HTR-8/SVneo (cell line): ENCODE data around the gene SLC35G2.
"Not testable (repeated sequence)": the region's sequence is repeated elsewhere in the genome, so short reads cannot be mapped to it uniquely, and the experiment has no call there.

Experiments
- DNase-seq: peaks from one replicate; pipeline ENCODE4 v3.0.0; 2011; ENCODE audit warnings: low spot score, mixed read lengths; ENCODE audit not compliant: insufficient read length
- FAIRE-seq: peaks from 2 replicates; lab custom pipeline; 2011; peaks lifted over from hg19 to GRCh38; lab: Jason Lieb, UNC

SLC35G2 gene

DNA sequence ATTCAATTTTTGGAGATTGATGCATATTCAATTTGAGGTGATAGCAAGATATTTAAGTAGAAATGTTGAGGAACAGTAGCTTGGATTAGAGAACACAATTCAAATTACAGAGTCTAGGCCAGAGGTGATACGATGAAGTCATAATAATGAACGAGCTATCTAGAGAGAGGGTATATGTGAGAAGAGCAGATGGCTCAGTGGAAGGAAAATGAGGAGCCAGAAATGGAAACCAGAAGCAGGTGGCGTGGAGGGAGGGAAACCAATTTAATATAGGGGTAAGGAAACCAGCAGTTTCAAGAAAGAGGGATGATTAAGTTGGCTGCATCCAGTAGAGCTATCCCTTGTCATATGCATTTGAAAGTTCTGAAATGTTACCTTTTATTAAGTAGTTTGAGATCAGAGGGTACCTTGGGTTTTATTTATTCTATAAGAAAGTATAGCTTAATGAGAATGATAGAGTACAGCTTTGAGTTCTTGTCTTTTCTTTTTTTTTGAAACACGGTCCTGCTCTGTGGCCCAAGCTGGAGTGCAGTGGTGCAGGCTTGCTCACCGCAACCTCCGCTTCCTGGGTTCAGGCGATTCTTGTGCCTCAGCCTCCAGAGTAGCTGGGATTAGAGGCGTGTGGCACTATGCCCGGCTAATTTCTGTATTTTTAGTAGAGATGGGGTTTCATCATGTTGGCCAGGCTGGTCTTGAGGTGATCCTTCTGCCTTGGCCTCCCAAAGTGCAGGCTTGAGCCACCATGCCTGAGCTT, 65.2 kb downstream of the SLC35G2 start:
- DNase-seq (no peak), FAIRE-seq (no peak)

DNA sequence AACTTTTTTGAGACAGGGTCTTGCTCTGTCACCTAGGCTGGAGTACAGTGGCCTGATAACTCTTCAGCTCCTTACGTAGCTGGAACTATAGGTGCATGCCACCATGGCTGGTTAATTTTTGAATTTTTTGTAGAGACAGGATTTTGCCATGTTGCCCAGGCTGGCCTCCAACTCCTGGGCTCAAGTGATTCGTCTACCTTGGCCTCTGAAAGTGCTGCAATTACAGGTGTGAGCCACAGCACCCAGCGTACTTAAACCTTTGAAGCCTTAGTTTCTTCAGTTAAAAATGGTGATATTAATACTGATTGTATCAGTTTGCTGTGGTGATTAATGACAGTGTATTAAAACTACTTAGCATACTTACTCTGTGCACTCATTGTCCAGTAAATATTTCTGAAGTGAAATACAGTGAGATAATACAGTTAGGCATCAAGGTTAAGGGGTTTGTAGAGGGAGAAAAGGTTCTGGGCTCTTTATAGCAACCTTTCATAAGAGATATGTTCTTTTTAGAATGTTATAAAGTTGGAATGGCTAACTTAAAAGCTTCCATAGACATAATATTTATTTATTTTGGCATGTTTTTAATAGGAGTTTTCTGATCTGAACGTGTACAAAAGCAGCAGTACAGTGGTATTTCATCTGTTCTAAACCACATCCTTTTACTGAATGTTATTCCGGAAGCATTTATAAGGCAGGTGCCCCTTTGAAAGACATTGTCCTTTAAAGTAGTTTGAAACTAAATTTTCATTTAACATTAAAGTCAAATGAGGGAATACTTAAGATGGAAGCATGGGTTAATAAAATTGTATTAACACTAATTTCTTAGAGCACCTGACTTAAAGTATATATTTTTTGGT, 66.7 kb downstream of the SLC35G2 start:
- FAIRE-seq = no peak
- no peak for DNase-seq

DNA sequence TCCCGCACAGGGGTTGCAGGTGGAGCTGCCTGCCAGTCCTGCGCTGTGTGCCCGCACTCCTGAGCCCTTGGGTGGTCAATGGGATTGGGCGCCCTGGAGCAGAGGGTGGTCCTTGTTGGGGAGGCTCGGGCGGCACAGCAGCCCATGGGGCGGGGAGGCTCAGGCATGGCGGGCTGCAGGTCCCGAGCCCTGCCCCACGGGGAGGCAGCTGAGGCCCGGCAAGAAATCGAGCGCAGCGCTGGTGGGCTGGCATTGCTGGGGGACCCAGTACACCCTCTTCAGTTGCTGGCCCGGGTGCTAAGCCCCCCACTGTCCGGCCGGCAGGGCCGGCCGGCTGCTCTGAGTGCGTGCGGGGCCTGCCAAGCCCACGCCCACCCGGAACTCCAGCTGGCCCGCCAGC, 71.0 kb downstream of the SLC35G2 start:
- DNase-seq (no peak), FAIRE-seq (no peak)

DNA sequence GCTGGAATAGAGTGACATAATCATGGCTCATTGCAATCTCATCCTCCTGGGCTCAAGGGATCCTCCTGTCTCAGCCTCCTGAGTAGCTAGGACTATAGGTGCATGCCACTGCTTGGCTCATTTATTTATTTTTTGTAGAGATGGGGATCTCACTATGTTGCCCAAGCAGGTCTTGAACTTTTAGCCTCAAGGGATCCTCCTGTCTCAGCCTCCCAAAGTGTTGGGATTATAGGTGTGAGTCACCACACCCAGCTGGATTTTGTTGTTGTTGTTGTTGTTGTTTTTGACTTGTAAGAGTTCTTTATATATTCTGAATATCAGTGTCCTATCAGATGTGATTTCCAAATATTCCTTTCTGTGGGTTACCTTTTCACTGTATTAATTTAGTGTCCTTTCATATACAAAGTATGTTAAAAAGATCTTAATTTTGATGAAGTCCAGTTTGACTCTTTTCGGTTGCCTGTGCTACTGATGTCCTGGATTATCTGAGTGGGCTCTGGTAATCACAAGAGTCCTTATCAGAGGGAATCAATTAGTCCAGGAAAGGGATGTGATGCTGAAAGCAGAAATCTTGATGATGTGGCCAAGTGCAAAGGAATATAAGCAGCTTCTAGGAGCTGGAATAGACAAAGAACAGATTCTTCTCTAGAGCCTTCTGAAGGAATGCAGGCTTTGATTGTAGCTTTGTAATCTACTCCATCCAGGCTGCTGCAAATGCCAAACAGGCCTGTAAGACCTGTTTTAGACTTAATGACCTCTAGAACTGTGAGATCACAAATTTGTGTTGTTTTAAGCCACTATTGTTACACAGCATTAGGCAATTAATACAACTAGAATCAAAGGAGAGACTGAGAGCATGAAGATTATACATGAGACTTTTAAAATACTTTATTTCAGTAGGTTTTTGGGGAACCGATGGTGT, 73.3 kb downstream of the SLC35G2 start:
- no peak for DNase-seq
- FAIRE-seq = no peak

DNA sequence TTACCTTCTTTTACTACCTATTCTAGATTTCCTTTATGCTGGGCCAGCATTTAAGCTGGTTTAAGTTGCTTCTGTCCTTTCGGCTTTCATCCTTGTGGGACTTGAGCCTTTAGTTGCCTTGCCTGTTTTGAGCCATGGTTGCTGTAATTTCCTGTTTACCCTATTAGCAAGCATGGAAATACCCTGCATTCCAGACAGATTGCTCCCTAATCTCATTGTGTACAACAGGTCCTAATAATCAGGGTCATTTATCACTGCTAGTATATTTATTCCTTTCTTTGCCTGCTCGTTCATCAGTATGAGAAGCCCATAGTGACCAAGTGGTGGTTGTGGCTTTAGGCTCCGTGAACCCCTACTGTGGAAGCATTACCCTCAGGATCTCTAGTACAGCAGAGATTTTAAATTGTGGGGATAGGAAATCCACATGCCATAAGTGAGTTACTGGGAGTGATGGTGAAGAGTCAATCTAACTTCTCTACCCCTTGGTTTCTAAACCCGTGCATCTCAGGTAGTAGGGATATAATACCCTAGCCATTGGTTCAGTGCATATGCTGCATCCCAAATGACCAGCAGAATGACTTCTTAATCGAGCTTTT, 75.0 kb downstream of the SLC35G2 start:
- peak; percentile 19 for DNase-seq
- FAIRE-seq = no peak

DNA sequence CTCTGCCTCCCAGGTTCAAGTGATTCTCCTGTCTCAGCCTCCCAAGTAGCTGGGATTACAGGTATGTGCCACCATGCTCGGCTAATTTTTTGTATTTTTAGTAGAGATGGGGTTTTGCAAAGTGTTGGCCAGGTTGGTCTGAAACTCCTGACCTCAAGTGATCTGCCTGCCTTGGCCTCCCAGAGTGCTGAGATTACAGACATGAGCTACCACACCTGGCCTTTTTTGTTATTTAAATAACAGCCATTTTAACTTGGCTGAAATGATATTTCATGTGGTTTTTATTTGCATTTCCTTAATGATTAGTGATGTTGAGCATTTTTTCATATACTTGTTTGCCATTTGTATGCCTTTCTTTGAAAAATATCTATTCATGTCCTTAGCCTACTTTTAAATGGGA, 78.2 kb downstream of the SLC35G2 start:
- DNase-seq, FAIRE-seq: not testable (repeated sequence)

DNA sequence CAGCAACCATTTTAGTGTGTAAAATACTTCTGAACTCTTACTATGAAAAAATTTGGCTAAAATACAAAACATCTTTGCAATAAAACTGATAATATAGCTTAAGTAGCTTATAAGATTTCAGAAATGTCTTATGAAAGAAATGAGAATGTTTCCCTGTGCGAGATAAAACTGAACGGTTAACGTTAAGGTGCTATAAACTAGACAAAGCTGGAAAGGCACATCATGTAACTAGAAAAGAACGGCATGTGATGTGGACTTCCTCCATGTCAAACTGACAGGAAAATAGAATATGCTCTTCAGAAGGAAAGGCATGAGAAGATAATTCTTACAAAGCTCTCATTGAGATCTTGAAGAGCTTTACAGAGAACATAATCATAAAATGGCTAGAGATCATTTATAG, 79.6 kb downstream of the SLC35G2 start:
- no peak for DNase-seq
- no peak for FAIRE-seq

DNA sequence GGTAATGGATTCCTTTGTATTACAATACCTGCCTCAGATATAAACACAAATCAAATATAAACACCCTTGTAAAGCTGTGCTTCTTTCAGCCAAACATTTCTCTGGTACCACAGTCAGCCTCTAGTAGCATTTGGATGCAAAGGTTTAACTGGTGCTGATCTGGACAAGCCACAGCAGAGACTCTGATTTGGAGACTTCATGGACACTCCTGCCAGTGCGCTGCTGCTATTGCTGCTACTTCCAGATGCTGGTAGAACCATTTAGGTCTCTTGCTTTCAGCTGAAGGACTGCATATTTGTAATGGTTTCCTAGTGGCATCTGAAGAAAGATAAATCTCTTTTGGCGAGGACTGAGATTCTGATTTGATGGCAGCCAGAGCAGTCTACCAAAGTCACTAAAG, 80.0 kb downstream of the SLC35G2 start:
- no peak for FAIRE-seq
- DNase-seq = no peak

DNA sequence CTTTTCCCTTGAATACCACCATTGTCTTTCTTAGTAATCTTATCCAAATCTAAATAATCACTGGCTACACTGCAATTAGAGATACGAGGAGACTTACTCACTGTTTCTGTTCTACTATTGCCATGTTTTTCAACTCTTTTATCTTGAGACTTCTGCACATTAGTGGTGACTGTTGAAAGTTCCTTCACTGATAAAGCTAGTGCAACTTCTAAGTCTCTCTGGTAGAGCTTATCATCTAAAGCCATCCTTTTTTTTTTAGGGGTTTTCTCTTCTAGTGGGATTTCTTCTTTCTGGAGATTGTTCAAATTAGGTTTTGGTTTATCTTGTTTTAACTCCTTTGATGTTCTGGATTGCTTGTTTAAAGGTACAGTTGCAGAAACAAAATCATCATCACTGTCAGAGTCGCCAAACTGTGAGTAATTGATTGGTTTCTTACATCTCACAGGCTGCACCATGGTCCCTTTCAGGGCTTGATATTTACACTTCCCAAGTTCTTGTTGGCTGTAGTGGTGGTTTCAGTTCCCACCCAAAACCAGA, 80.8 kb downstream of the SLC35G2 start:
- DNase-seq (no peak), FAIRE-seq (no peak)

DNA sequence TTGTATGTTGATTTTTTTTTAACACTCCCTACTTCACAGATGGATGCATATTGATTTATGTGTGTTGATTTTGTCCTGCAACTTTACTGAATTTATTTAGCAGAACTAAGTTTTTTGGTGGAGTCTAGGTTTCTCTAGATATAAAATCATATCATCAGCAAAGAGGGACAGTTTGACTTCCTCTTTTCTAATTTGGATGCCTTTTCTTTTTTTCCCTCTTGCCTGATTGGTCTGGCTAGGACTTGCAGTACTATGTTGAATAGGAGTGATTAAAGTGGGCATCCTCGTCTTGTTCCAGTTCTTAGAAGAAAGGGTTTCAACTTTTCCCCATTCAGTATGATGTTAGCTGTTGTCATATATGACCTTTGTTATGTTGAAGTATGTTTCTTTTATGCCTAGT, 81.8 kb downstream of the SLC35G2 start:
- DNase-seq = not testable (repeated sequence)
- FAIRE-seq = peak; percentile 48

DNA sequence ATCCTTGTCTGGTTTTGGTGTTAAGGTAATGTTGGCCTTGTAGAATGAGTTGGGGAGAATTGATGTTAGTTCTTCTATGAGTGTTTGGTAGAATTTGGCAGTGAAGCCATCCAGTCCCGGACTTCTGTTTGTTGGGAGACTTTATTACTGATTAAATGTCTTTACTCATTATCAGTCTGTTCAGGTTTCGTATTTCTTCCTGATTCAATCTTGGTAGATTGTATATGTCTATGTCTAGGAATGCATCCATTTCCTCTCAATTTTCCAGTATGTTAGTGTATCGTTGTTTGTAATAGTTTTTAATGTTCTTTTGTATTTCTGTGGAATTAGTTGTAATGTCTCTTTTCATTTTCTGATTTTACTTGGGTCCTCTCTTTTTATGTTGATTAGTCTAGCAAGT, 82.5 kb downstream of the SLC35G2 start:
- FAIRE-seq (no peak), DNase-seq (no peak)

DNA sequence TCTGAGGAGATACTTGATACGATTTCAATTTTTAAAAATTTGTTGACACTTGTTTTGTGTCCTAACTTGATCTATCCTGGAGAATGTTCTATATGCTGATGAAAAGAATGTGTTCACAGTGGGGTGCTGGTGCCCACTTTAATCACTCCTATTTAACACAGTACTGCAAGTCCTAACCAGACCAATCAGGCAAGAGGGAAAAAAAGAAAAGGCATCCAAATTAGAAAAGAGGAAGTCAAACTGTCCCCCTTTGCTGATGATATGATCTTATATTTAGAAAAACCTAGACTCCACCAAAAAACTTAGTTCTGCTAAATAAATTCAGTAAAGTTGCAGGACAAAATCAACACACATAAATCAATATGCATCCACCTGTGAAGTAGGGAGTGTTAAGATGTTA, 83.6 kb downstream of the SLC35G2 start:
- DNase-seq, FAIRE-seq: not testable (repeated sequence)

DNA sequence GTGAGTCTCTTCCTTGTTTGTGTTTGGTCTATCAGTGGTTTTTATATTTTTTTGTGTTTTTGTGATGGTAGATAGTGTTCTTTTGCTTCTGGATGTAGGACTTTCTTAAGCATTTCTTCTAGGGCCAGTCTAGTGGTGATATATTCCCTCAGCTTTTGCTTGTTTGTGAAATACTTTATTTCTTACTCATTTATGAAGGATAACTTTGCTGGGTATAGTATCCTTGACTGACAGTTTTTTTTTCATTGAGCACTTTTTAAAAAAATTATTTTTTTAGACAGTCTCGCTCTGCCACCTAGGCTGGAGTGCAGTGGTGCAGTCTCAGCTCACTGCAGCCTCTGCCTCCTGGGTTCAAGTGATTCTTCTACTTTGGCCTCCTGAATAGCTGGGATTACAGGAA, 85.0 kb downstream of the SLC35G2 start:
- no peak for DNase-seq
- no peak for FAIRE-seq

DNA sequence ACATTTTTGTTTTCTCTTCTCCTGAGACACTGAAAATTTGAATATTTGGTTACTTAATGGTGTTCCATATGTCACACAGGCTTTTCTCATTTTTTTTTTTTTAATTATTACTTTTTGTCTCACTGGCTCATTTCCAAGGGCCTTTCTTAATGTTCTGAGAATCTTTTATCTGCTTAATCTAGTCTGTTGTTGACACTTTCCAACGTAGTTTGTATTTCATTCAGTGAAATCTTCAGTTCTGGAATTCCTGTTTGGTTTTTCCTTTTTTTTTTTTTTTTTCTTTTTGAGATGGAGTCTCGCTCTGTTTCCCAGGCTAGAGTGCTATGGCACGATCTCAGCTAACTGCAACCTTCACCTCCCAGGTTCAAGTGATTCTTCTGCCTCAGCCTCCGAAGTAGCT, 85.8 kb downstream of the SLC35G2 start:
- FAIRE-seq = no peak
- no peak for DNase-seq
